Neural progenitor cell (in vitro differentiated cells): ENCODE measurements around the gene TP73.

Source experiments
- CTCF ChIP-seq: fragments of 200-600 bp; sonication (generic); IDR thresholded peaks from 2 replicates; pipeline ENCODE4 v1.5.1; 2017; ENCODE audit warnings: antibody characterized with exemption, mild to moderate bottlenecking
- EZH2 ChIP-seq: fragments of 200-600 bp; sonication (generic); IDR thresholded peaks from 2 replicates; pipeline ENCODE4 v1.6.1; 2017; ENCODE audit warnings: antibody characterized with exemption, mild to moderate bottlenecking, moderate library complexity
- EZH2phosphoT487 ChIP-seq: fragments of 200-600 bp; sonication (generic); IDR thresholded peaks from 2 replicates; pipeline ENCODE4 v1.6.1; 2017; ENCODE audit warnings: antibody characterized with exemption

GRCh38 chr1:3636531-3636930, 15.8 kb upstream of the TP73 start:
- TF ChIP-seq CTCF = no peak
- TF ChIP-seq EZH2phosphoT487 = no peak
- no peak for TF ChIP-seq EZH2
